NCI-H2227 treated with DMSO at 0.1 percent for 48 hours (cell line): ENCODE data around the gene TMEM43.
A peak's percentile ranks its signal among the peaks of the same experiment; 100 is the strongest.
"Not testable (repeated sequence)": the region's sequence is repeated elsewhere in the genome, so short reads cannot be mapped to it uniquely, and the experiment has no call there.

Experiments used
- DNase-seq: peaks from one replicate; lab custom pipeline; 2025; lab: John Stamatoyannopoulos, UW

Gene TMEM43

DNA sequence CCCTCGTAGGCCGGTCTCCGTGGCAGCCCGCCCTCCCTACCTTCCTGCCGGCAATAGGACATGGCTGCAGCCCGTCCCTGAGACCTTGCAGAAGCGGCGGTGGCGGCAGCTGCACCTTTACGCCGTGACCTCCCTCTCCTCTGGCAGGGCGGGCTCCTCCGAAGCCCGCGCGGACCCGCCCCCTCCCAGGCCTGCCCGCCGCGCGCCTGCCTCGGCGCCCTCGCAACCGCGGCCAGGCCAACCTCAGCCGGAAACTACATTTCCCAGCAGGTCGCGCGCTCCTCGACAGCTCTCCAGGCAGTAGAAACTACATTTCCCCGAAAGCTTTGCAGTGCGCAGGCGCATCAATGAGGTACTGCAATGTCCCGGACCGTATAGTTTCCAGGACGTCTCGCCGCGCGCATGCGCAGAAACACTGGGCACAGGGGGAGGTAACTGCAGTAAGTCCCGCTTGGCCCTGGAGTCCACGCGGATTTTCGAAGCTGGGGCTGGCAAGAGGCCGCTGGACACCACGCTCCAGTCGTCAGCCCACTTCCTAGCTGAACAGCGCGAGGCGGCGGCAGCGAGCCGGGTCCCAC is at the start of gene TMEM43, which contains the start of gene CHCHD4:
Gene TMEM43, plus strand, starts transcription at position 438 of the 578 bp plus-strand sequence. CDS start 142 bp downstream, outside the sequence.
Gene CHCHD4, minus strand, starts transcription at position 256 of the 578 bp plus-strand sequence. Its CDS starts 194 bp downstream, at position 62.
- DNase-seq, result peak; percentile 95

DNA sequence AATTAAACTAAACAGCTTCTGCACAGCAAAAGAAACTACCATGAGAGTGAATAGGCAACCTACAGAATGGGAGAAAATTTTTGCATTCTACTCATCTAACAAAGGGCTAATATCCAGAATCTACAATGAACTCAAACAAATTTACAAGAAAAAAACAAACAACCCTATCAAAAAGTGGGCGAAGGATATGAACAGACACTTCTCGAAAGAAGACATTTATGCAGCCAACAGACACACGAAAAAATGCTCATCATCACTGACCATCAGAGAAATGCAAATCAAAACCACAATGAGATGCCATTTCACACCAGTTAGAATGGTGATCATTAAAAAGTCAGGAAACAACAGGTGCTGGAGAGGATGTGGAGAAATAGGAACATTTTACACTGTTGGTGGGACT is 49.6 kb upstream of the TMEM43 start:
- not testable (repeated sequence) for DNase-seq

- no peak for DNase-seq
Observed at GRCh38 chr3:14077310-14077709, 47.5 kb upstream of the TMEM43 start.

DNA sequence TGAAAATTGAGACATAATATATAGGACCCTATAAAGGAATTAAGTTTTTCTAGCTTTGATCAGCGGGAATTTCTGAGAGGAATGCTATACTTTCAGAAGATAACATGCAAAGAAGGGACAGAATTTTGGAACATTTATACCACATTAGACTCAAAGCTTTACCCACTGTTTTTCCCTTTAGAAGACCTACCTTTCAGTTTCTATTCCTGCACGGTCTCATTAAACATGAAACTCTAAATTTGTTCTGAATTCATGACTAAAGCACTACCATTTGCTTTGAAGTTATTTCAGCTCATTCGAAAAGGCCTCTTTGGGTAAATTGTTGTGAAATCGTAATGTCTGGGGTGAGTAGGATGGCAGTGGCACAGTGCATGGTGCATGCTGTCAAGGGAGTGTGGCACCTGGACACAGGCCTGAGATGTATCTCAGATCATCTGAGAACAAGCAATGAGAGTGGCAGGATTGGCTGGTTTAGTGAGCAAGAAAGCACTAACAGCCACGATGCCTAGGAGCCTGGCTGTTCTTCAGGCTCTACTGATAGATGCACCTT is 42.7 kb upstream of the TMEM43 start:
- DNase-seq, result no peak

- DNase-seq, result not testable (repeated sequence)
Observed at GRCh38 chr3:14087461-14087860, 37.4 kb upstream of the TMEM43 start.

DNA sequence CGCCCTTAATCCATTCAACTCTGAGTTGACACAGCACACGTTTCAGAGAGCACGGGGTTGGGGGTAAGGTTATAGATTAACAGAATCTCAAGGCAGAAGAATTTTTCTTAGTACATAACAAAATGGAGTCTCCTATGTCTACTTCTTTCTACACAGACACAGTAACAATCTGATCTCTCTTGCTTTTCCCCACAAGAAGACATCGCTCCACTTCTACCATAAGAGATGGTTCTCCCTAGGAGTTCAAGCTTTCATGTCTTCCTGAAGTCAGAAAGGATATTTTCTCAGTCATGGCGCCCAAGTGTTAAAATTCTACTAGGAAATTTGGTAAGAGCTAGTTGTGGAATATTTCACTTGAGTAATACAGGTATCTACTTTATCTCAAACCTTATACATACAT is 32.9 kb upstream of the TMEM43 start:
- not testable (repeated sequence) for DNase-seq

- no peak for DNase-seq
Observed at GRCh38 chr3:14092464-14092863, 32.4 kb upstream of the TMEM43 start.

DNA sequence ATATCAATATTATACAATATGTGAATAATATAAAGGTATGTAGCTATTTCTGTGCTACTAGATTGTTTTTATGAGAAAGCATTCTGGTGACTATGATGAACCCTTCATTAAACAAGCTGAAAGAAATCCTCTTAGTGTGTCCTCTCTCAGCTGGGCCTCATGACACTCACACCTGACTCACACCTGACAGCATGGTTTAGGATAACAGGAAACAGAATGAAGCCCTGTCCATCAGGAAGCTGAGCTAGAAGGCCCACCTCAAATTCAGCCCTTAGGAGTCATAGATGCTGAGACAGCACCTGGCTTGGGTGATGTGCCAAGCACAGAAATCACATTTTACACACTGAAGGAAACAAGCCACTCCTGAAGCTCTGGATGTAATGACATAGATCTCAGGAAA is 31.0 kb upstream of the TMEM43 start:
- DNase-seq, result no peak

GRCh38 chr3:14096742-14097141 is 28.1 kb upstream of the TMEM43 start:
- DNase-seq, result no peak

- no peak for DNase-seq
Observed at GRCh38 chr3:14097616-14098391, 27.0 kb upstream of the TMEM43 start.

DNA sequence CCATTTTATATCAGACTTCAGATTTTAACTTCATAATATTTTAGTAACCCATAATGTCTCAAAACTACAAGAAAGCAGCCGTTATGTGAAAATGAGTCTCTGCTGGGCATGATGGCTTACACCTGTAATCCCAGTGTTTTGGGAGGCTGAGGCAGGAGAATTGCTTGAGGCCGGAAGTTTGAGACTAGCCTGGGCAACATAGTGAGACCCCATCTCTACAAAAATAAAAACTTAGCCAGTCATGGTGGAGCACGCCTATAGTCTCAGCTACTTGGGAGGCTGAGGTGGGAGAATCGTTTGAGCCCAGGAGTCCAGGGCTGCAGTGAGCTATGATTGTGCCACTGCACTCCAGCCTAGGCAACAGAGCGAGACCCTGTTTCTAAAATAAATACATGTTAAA is 15.0 kb upstream of the TMEM43 start:
- not testable (repeated sequence) for DNase-seq

- no peak for DNase-seq
Observed at GRCh38 chr3:14110699-14111098, 14.2 kb upstream of the TMEM43 start.

GRCh38 chr3:14113965-14114635 is 10.8 kb upstream of the TMEM43 start:
- no peak for DNase-seq

DNA sequence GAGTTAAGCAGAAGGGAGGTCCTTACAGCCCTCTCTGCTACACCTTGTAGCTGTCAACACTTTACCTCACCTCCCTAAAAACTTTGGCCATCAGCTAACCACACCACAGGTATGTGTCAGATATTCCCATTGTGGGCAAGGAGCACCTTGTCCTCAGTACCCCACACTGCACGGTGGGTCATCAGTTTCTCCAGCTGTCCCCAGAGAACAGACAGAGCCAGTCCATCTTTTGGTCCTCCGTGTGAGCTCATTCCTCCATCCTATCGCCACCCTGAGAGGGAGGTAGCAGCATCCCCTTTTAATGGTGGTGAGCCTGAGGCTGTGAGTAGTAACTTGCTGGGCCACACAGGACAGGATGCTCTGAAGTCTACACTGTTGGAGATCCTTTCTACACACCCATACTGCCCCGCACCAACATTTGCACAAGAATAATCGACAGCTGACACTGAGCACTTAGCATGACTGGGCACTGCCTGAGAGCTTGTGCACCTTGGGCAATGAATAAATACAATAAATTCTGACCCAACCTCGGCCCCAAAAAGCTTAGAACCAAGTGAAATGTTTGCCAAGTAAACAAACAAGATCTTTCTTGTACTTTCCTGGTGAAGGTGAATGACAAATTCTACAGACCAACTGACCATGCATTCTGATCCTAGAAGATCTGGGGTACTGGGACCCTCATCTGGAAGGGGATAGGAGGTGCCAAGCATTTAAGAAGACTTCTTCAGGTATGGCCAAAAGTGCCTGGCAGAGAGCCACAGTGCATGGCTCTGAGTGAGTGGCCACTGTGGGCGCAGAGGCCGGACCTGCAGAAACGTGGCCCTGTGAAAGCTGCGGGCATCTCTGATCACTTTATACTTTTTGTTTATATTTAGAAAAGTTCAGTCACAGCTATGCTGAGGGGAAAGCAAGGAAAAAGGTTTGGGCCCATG is 7.1 kb upstream of the TMEM43 start:
- no peak for DNase-seq

GRCh38 chr3:14118400-14119381 is 6.2 kb upstream of the TMEM43 start:
- DNase-seq, result no peak

GRCh38 chr3:14119651-14120050 is 5.2 kb upstream of the TMEM43 start:
- no peak for DNase-seq

DNA sequence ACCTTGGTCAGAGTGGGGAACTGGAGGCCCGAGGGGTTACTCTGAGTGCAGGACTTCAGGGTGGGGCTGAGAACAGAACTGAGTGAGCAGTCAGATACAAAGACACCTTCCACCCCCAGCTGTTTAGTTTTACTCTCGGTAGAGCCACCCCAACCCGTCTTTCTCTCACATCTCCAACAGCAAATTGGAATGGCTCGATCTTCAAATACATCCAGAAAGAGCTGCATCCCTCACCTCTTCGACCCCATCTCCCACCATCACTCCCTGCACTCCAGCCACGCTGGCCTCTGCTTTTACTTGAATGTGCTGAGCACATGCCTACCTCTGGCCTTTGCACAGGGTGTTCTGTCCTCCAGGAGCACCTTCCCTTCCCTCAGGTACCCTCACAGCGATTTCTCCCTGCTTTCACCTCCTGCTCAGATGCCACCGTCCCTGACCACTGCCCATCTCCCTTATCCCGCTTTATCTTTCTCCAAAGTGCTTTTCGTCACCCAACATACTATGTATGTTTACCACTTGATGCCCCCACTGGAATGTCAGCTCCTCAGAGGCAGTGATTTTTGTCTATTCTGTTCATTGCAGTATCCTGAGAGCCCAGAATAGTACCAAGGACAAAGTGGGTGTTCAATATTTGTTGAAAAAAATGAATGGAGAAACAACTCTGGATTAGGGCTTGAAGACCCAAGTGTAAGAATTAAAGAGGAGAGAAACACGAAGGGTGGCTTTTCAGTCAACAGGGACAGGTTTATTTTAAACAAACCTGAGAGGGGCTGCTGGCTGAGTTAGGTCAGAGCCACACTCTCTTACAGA is 4.5 kb upstream of the TMEM43 start:
- DNase-seq, result no peak

DNA sequence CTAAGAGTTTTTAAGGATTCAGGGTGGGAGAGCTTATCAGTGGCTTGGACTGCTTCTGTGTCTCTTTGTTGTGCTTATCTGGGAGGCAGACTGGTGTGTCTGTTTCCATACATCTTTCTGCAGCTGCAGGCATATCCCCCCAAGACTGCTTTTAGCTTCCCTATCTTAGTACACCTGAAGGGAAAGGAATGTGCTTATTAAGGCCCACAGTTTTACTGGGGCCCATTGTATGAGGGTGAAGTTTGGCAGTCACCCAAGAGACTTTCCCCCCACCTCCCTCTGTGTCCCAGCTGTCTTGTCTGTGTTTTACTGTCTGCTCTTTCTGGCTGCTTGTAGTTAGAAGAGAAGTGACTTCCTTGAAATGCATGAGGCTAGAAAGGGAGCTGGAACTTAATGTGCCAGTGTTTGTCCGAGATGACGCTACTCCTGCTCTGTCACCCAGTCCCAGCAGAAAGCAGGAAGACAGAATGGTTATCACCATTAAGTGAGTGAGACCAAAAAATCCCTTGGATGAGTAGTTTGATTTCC is 3.9 kb upstream of the TMEM43 start:
- DNase-seq, result not testable (repeated sequence)

DNA sequence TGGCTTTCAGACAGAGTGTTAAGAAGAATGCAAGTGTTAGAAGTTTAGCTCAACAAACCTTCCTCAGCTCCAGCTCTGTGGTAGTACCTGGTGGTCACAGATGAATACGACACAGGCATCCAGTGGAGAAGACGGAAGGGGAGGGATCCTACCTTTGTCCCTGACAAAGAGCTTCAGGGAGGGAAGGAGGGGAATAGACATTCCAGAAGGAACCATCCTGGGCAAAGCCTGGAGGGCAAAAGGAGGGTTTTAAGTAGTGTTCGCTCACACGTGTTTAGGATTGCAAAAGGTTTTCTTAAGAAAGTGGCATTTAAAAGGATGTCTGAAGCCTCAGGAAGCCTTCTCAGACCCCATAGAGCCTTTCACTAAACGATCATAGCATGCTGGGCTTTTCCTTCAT is 3.0 kb upstream of the TMEM43 start:
- DNase-seq, result no peak
